HFFc6 (cell line): ENCODE data around the gene TSHZ1. TPM values are rescaled to one million over a fixed set of nuclear protein-coding genes. Genes with fewer than 3 reads are reported as not detected.

Experiments
- DNase-seq: peaks from one replicate; pipeline ENCODE4 v3.0.0-alpha.2; 2018
- H3K27ac Mint-ChIP-seq: 2 replicates; pipeline ENCODE4 v1.8.0; 2020; ENCODE audit warnings: mild to moderate bottlenecking, mixed read lengths
- H3K27me3 Mint-ChIP-seq: 2 replicates; pipeline ENCODE4 v1.8.0; 2021; ENCODE audit warnings: mild to moderate bottlenecking, moderate library complexity, mixed read lengths; ENCODE audit not compliant: insufficient read depth
- H3K36me3 Mint-ChIP-seq: 2 replicates; pipeline ENCODE4 v1.8.0; 2021; ENCODE audit warnings: low read depth, mixed read lengths
- H3K4me1 Mint-ChIP-seq: 2 replicates; pipeline ENCODE4 v1.8.0; 2020; ENCODE audit warnings: low read depth, mixed read lengths
- H3K4me3 Mint-ChIP-seq: 2 replicates; pipeline ENCODE4 v1.8.0; 2020; ENCODE audit warnings: mild to moderate bottlenecking, moderate library complexity, mixed read lengths
- H3K9me3 Mint-ChIP-seq: 2 replicates; pipeline ENCODE4 v1.8.0; 2020; ENCODE audit warnings: mild to moderate bottlenecking, mixed read lengths
- total RNA-seq, 6 experiments: library from RNA; stranded (reverse); fragmentation: NEBNext Ultra II Directional; extraction: Animal tissue kit (Norgen Biotek cat#: 25700); gene quantifications; 2 replicates in 1 of 6; 3 replicates in 5 of 6; pipeline ENCODE4 v1.2.3, GENCODE V29; 2021
- TF ChIP-seq, protein P1 (sequence below): fragments of 200-600 bp; sonication (generic); IDR thresholded peaks from 2 replicates; pipeline ENCODE4 v1.5.0; 2021; ENCODE audit warnings: antibody characterized with exemption, mild to moderate bottlenecking

Gene TSHZ1
- total RNA-seq, 6 experiments from 2014 or later: 18.6 to 25.0 (median 23.3) TPM

DNA sequence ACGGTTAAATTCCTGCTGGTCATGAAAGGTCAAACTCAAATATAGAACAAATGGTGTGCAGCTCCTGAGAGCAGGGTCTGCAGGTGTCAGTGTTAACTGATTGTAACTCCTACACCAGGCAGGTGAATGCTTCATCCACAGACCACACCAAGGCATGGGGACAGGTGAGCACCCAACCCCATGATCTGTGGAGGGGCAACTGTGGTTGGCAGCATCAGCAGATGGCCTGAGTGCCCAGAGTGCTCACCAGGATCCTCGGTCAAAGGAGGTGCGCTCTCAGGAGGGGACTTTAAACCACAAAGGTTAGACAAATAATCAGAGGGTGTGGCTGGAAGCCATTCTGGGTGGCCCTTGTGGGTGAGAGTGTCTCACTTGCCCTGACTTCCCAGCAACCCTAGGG is 46.1 kb upstream of the TSHZ1 start:
- Mint-ChIP-seq H3K4me1 (peaks cover 32% of the 10 kb centered on the region), H3K27ac (no peak overlapping the region), H3K4me3 (no peak overlapping the region), H3K9me3 (no peaks in the 10 kb centered on the region), H3K36me3 (no peaks in the 10 kb centered on the region), H3K27me3 (peaks cover 28% of the 10 kb centered on the region)
- TF ChIP-seq, protein P1, sequence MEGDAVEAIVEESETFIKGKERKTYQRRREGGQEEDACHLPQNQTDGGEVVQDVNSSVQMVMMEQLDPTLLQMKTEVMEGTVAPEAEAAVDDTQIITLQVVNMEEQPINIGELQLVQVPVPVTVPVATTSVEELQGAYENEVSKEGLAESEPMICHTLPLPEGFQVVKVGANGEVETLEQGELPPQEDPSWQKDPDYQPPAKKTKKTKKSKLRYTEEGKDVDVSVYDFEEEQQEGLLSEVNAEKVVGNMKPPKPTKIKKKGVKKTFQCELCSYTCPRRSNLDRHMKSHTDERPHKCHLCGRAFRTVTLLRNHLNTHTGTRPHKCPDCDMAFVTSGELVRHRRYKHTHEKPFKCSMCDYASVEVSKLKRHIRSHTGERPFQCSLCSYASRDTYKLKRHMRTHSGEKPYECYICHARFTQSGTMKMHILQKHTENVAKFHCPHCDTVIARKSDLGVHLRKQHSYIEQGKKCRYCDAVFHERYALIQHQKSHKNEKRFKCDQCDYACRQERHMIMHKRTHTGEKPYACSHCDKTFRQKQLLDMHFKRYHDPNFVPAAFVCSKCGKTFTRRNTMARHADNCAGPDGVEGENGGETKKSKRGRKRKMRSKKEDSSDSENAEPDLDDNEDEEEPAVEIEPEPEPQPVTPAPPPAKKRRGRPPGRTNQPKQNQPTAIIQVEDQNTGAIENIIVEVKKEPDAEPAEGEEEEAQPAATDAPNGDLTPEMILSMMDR: no peak
- DNase-seq: no peak

DNA sequence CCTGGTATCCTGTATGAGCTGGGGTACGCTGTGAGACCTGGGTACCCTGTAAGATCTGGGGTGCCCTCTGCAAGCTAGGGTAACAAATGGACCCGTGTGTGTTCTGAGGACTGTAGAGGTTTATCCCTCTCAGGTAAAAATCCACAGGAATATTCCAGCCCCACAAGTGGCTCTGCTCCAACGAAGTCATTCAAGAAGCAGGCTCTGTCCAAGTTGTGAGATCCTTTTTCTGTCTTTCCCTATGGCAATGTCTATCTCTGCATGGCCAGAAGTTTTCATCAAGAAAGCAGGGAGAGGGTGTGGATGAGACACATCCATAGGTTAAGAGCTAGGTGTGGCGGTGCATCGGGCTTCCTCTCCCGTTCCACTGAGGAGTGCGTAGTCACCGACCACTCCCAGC is 44.7 kb upstream of the TSHZ1 start:
- no peak for DNase-seq
- H3K4me3 Mint-ChIP-seq: no peak overlapping the region
- H3K27ac Mint-ChIP-seq: no peak overlapping the region
- H3K9me3 Mint-ChIP-seq: no peaks in the 10 kb centered on the region
- TF ChIP-seq, protein P1: no peak
- H3K27me3 Mint-ChIP-seq: peaks cover 18% of the 10 kb centered on the region
- H3K4me1 Mint-ChIP-seq: peaks cover 19% of the 10 kb centered on the region
- no peaks in the 10 kb centered on the region for H3K36me3 Mint-ChIP-seq

DNA sequence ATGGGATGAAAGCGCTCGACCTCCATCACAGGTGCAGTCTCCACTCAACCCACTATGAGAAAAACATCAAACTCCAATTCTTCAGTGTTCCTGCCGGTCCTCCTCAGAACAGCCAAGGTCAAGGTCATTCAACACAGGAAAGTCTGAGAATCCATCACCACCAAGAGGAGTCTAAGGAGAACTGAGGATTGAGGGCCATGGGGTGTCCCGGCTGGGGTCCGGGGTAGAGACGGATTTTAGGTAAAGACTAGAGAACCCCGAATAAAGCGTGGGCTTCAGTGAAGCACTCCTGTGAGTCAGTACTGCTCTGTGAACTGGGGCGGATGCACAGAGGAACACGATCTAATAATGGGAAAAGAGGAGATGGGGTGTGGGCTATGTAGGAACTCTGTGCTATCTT is 43.5 kb upstream of the TSHZ1 start:
- peaks cover 7% of the 10 kb centered on the region for H3K4me1 Mint-ChIP-seq
- TF ChIP-seq, protein P1: no peak
- peaks cover 15% of the 10 kb centered on the region for H3K27me3 Mint-ChIP-seq
- no peak overlapping the region for H3K27ac Mint-ChIP-seq
- no peak overlapping the region for H3K4me3 Mint-ChIP-seq
- no peak for DNase-seq
- H3K36me3 Mint-ChIP-seq: no peaks in the 10 kb centered on the region
- no peaks in the 10 kb centered on the region for H3K9me3 Mint-ChIP-seq

DNA sequence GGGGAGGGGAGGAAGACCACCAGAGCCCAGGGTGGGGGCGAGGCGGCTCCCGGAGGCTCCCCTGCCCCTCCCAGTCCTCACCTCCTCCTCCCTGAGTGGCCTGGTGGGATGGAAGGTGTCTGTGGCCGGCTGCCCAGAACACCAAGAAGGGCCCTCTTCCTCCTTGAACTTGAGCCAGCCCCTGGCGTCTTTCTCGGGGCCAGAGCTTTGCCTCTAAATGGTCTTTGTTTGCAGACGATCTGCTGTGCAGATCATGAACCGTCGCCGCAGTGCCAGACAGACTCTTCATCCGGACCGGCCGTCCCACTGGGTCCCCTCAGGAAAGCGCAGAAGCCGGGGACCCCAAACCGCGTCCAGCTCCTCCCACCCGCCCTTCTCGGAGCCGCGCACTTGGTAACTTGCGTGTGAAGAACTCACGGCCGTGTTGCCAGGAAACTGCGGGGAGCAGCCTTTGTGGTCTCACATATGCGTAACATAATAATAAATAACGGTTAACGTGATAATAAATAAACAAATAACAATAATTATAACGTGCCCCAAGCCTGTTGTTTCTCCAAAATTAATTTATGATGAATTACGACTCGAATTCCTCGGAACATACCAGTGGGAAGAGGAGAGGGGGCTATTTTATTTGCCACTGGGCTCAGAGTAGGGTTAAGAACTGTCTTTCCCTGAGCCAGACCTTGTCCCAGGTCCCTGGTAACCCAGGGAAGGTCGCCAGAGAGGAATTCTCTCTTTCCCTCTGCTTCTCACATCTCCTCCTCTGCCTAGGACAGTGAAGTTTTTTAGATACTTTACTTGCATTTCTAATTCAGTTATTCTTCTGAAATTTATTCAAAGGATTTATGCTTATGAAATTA is 42.6 kb upstream of the TSHZ1 start:
- Mint-ChIP-seq H3K36me3 (no peaks in the 10 kb centered on the region), H3K4me1 (peaks cover 7% of the 10 kb centered on the region), H3K27ac (no peak overlapping the region), H3K27me3 (peaks cover 18% of the 10 kb centered on the region), H3K9me3 (no peaks in the 10 kb centered on the region), H3K4me3 (peak overlapping the region; percentile 49; the same call in 1 of the 2 replicates)
- TF ChIP-seq, protein P1: no peak
- no peak for DNase-seq

DNA sequence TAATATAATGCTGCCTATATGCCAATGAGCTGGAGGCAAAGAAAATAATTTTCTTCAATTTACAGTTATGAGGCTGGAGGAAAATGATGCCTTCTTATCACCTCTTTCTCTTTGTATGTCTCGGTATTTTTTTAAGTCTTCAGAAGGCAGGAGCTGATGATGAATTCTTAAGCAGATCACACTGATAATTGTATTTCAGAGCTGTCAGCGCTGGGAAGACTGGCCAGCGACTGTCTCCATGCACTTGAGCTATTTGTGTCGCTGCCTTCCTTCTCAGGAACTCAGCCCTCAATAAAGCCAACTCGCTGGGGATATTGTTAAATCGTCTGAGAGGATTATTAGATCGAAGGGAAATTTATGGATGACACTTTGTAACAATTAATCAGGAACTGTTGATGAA is 42.0 kb upstream of the TSHZ1 start:
- peaks cover 19% of the 10 kb centered on the region for H3K27me3 Mint-ChIP-seq
- H3K27ac Mint-ChIP-seq: no peak overlapping the region
- H3K9me3 Mint-ChIP-seq: no peaks in the 10 kb centered on the region
- H3K4me3 Mint-ChIP-seq: no peak overlapping the region
- H3K4me1 Mint-ChIP-seq: peaks cover 11% of the 10 kb centered on the region
- TF ChIP-seq, protein P1: no peak
- H3K36me3 Mint-ChIP-seq: no peaks in the 10 kb centered on the region
- no peak for DNase-seq
